Measurements from ENCODE around the gene PRG3.

- TF ChIP-seq CTCF (IDR thresholded peaks at IDR 0.05) (no peak), POLR2A (IDR thresholded peaks at IDR 0.05) (no peak)
These were observed 41.7 kb upstream of the PRG3 start for GRCh38 chr11:57422669-57423068.
